Right lobe of liver (tissue), 6 donors: ENCODE results near the gene AHI1. TPM values are rescaled to one million over a fixed set of nuclear protein-coding genes. Genes with fewer than 3 reads are reported as not detected.

Experiments used
- ATAC-seq, 4 donors: fragments of 200-7000 bp; cut with Tn5 transposase; one replicate each; pipeline ENCODE4 v1.9.1; 2020; ENCODE audit warnings: mild to moderate bottlenecking in 4 of 4, moderate library complexity in 4 of 4
- DNase-seq, 3 donors: peaks; one replicate each; pipeline ENCODE4 v3.0.0-alpha.2; 2020
- H3K27ac ChIP-seq, 3 donors: fragments of 200-600 bp; one replicate each; pipeline ENCODE4 v1.8.0; 2022
- H3K27me3 ChIP-seq, 2 donors: fragments of 200-600 bp; one replicate each; pipeline ENCODE4 v1.8.0; 2022
- H3K36me3 ChIP-seq, 4 donors: fragments of 200-600 bp; sonication (generic) in 1 of 4; one replicate each; pipeline versions ENCODE4 v1.5.1 to v1.8.0; 2017 to 2022; ENCODE audit warnings: control low read depth in 1 of 4
- H3K4me1 ChIP-seq, 4 donors: fragments of 200-600 bp; sonication (generic) in 1 of 4; one replicate each; pipeline versions ENCODE4 v1.5.1 to v1.8.0; 2017 to 2022; ENCODE audit warnings: control low read depth in 1 of 4
- H3K4me3 ChIP-seq, 3 donors: fragments of 200-600 bp; one replicate each; pipeline ENCODE4 v1.8.0; 2022
- H3K9me3 ChIP-seq, 4 donors: fragments of 200-600 bp; sonication (generic) in 1 of 4; one replicate each; pipeline versions ENCODE4 v1.5.1 to v1.8.0; 2017 to 2022; ENCODE audit warnings: control low read depth in 1 of 4
- POLR2A ChIP-seq: fragments of 450-650 bp; IDR thresholded peaks from one replicate; pipeline ENCODE4 v1.6.1; 2017; ENCODE audit warnings: antibody characterized with exemption, mild to moderate bottlenecking
- WGBS: methylation state at CpG from one replicate; pipeline ENCODE4 v1.1.6; 2018; ENCODE audit warnings: low coverage, low lambda C conversion rate; ENCODE audit not compliant: insufficient coverage; ENCODE audit errors: missing lambda C conversion rate; 5-methylcytosine and 5-hydroxymethylcytosine counted together
- intact Hi-C, 2 donors: fragments of 100-400 bp; cut with DNase I; formaldehyde crosslinking; loops; one replicate each; pipeline versions ENCODE4 v1.11.2 to v1.14.1; 2022
- total RNA-seq, 6 experiments: library from RNA; depleted of rRNA in 2 of 6; stranded (reverse); fragments of >200 nt in 2 of 6; fragmentation: NEBNext Ultra II Directional in 3 of 6; extraction: Animal tissue kit (Norgen Biotek cat#: 25700) in 3 of 6; gene quantifications; one replicate each; pipeline versions ENCODE4 v1.1.0 to v1.2.4, GENCODE V29; 2016 to 2023
- TF ChIP-seq, protein P1 (sequence below), 4 donors: fragments of 200-600 bp in 3 of 4; fragments of 450-650 bp in 1 of 4; IDR thresholded peaks; one replicate each; pipeline versions ENCODE4 v1.5.1 to v1.8.0; 2016 to 2022; ENCODE audit warnings: antibody characterized with exemption in 4 of 4, mild to moderate bottlenecking in 2 of 4
- donor health status: DM: no; HTN: yes; CAD: no.
- donor health status: DM: no; HTN: no; CAD: no.
- donor health status: DM: no; HTN: no; CAD: no.
- donor health status: DM: no; HTN: yes; CAD: no.
- donor health status: DM: no; HTN: yes; CAD: no.

AHI1 gene
- total RNA-seq, 6 experiments from 2014 or later = 4.7 to 9.2 (median 8.0) TPM

DNA sequence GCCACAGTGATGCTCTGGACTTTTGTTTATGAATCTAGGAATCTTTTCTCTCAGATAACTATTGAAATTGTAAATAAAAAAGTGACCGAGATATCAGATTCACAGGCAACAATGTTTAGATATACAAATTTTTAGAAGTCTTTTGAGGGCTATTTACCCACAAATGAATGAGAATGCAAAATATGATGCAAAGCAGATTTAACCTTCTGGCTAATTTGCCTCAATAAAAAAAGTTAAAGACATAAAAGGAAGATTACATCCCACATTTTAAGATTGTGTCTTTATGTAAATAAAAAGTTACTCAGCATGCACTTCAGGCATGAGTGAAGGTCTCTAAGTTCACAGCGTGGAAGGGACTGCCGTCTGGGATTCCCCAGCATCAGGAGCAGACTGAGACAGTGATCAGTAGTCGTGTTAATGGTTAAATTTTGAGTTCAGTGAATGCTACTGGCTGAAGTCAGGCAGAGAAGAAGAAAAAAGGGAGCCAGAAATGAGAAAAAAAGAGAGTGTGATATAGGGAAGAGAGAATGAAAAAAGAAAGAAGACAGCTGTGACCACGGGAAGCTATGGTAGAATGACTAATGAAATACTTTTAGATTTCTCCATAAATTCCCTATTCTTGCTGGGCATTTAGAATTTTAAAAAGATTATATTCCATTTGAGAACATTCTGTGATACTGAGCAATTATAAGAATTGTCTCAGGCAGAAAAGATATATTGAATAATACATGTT is 222.8 kb downstream of the AHI1 start:
- Histone ChIP-seq H3K4me1 (no peaks in the 10 kb centered on the region), H3K4me3 (no peak overlapping the region), H3K9me3 (no peaks in the 10 kb centered on the region), H3K27ac (no peak overlapping the region), H3K36me3 (no peaks in the 10 kb centered on the region), H3K27me3 (no peaks in the 10 kb centered on the region)
- DNase-seq (no peak), ATAC-seq (no peak)
- intact Hi-C loops = no loop called here
- TF ChIP-seq, protein P1, sequence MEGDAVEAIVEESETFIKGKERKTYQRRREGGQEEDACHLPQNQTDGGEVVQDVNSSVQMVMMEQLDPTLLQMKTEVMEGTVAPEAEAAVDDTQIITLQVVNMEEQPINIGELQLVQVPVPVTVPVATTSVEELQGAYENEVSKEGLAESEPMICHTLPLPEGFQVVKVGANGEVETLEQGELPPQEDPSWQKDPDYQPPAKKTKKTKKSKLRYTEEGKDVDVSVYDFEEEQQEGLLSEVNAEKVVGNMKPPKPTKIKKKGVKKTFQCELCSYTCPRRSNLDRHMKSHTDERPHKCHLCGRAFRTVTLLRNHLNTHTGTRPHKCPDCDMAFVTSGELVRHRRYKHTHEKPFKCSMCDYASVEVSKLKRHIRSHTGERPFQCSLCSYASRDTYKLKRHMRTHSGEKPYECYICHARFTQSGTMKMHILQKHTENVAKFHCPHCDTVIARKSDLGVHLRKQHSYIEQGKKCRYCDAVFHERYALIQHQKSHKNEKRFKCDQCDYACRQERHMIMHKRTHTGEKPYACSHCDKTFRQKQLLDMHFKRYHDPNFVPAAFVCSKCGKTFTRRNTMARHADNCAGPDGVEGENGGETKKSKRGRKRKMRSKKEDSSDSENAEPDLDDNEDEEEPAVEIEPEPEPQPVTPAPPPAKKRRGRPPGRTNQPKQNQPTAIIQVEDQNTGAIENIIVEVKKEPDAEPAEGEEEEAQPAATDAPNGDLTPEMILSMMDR (IDR thresholded peaks at IDR 0.05) = no peak
- no peak for TF ChIP-seq POLR2A
- WGBS = 33% methylated on average over 5 of the region's 5 CpGs

DNA sequence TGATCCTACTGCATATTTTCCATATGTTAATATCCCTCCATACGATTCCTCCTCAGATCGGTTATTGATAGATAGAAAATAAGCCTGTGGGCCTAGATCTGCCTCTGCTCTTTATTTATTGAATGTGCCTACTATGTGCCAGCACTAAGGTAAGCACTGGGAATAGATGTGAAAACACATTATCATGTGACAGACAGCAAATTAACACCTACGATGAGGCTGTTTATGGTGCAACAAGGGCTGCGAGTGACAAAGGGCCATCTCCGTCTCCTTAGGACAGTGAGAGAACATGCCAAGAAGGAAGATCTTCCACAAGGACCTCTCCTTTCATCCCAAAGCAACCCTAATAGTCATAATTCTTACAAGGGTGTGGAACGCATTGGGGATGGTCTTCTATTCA is 225.9 kb downstream of the AHI1 start:
- intact Hi-C loops = no loop called here
- Histone ChIP-seq H3K27ac (no peak overlapping the region), H3K4me1 (no peaks in the 10 kb centered on the region), H3K27me3 (no peaks in the 10 kb centered on the region), H3K36me3 (no peaks in the 10 kb centered on the region), H3K4me3 (no peak overlapping the region), H3K9me3 (no peaks in the 10 kb centered on the region)
- DNase-seq (no peak), ATAC-seq (no peak)
- WGBS = 73% methylated on average over 6 of the region's 6 CpGs
- no peak for TF ChIP-seq POLR2A
- TF ChIP-seq, protein P1 (IDR thresholded peaks at IDR 0.05) = no peak

DNA sequence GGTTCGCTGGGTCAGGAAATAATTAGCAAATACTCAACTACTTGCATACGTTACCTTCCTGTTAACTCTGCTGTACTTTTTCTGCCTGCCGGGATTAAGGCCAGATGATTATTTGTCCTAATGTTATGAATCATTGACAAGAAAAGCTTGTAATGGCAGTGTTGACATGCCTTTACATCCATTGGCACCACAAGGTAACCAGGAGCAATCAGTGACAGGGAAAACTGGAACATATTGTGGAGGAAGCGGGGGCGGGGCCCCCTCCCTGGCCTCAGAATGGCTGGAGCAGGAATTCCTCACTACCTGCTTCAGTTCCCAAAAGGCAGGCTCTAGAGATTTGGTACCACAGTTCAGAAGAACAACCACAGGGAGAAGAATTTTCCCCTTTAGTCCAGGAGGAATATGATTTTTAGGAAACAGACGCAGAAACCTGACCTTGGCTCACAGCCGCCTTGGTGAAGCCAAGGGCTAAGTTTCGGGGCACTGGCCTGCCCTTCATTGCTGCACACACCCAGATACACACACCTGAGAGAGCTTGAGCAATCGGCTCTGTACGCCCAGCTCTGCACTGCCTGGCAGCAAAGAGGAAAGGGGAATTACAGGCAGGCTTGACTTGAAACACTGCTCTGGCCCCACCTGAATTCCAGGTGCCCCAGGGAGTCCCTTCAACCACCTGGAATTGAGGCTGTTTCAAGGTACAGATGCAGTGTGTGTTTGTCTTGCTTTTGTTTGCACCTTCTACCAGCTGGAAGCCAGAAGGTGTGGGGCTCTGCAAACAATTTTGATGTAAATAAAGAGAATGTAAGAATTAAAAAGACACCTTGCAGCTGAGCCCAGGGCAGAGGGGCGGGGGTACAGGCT is 226.6 kb downstream of the AHI1 start:
- H3K36me3 ChIP-seq = no peaks in the 10 kb centered on the region
- H3K4me3 ChIP-seq = no peak overlapping the region
- peak; percentile 42 to 61 (median 50) for DNase-seq
- 43% methylated on average over 9 of the region's 11 CpGs for WGBS
- H3K4me1 ChIP-seq = no peaks in the 10 kb centered on the region
- H3K9me3 ChIP-seq = no peaks in the 10 kb centered on the region
- intact Hi-C loops = no loop called here
- no peak for TF ChIP-seq POLR2A
- TF ChIP-seq, protein P1 (IDR thresholded peaks at IDR 0.05) = no peak
- peak; percentile 79 to 95 (median 88) for ATAC-seq
- no peaks in the 10 kb centered on the region for H3K27me3 ChIP-seq
- H3K27ac ChIP-seq = no peak overlapping the region

DNA sequence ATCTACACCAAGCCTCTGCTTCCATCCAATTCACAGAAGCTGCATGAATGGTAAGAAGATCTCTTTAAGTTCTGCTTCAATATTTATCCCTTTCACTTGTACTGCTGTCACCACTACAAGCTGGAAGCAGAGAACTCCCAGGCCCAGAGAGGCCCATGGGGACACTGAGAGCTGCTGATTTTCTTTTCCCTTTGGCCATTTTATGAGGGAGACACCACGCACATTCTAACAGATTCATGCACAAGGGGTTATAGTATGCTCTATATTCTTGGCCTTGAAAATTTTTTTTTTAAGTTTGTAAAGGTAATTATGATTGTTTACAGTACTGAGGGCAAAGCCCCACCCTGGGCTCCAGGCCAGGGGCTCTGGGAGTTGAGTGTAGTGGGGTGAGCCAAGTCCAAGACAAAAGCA is 228.1 kb downstream of the AHI1 start:
- H3K27ac ChIP-seq = no peak overlapping the region
- 87% methylated on average over 1 of the region's 1 CpG for WGBS
- no peak for ATAC-seq

More for the DNA sequence above, 228.1 kb downstream of the AHI1 start:
- H3K4me1 ChIP-seq = no peaks in the 10 kb centered on the region
- H3K27me3 ChIP-seq = no peaks in the 10 kb centered on the region
- intact Hi-C loops = no loop called here
- H3K4me3 ChIP-seq = no peak overlapping the region
- no peak for DNase-seq
- no peaks in the 10 kb centered on the region for H3K9me3 ChIP-seq
- H3K36me3 ChIP-seq = no peaks in the 10 kb centered on the region
- no peak for TF ChIP-seq POLR2A
- TF ChIP-seq, protein P1 (IDR thresholded peaks at IDR 0.05) = no peak
